ENCODE data around the gene SH3BP2. TPM values are rescaled to one million over a fixed set of nuclear protein-coding genes. Genes with fewer than 3 reads are reported as not detected.
A peak's percentile ranks its signal among the peaks of the same experiment; 100 is the strongest.

The SH3BP2 gene
- total and polyA plus RNA-seq, 9 donors: 5.3 to 46.9 (median 22.7) TPM

- TF ChIP-seq EP300 (IDR thresholded peaks at IDR 0.05): no peak
- no peak for TF ChIP-seq POLR2A (IDR thresholded peaks at IDR 0.05)
- TF ChIP-seq, protein P1, sequence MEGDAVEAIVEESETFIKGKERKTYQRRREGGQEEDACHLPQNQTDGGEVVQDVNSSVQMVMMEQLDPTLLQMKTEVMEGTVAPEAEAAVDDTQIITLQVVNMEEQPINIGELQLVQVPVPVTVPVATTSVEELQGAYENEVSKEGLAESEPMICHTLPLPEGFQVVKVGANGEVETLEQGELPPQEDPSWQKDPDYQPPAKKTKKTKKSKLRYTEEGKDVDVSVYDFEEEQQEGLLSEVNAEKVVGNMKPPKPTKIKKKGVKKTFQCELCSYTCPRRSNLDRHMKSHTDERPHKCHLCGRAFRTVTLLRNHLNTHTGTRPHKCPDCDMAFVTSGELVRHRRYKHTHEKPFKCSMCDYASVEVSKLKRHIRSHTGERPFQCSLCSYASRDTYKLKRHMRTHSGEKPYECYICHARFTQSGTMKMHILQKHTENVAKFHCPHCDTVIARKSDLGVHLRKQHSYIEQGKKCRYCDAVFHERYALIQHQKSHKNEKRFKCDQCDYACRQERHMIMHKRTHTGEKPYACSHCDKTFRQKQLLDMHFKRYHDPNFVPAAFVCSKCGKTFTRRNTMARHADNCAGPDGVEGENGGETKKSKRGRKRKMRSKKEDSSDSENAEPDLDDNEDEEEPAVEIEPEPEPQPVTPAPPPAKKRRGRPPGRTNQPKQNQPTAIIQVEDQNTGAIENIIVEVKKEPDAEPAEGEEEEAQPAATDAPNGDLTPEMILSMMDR (IDR thresholded peaks at IDR 0.05): no peak
- peak in 1 of 5 donors; percentile 10 for DNase-seq
- no peak overlapping the region for H3K4me3 ChIP-seq
- 85 to 91% (median 86%) methylated on average over 17 of the region's 17 CpGs for WGBS, 3 donors
- no peaks in the 10 kb centered on the region for H3K27me3 ChIP-seq
- no peaks in the 10 kb centered on the region for H3K36me3 ChIP-seq
- no peak overlapping the region for H3K27ac ChIP-seq
- no peaks in the 10 kb centered on the region for H3K9me3 ChIP-seq
- intact Hi-C loops (cut with DNase I): no loop called here
- H3K4me1 ChIP-seq (ENCODE audit: insufficient read depth): no peaks in the 10 kb centered on the region
Measured at GRCh38 chr4:2828758-2829181, 35.9 kb downstream of the SH3BP2 start.

GRCh38 chr4:2829321-2829932 is 36.5 kb downstream of the SH3BP2 start:
- TF ChIP-seq POLR2A (IDR thresholded peaks at IDR 0.05) (no peak), EP300 (IDR thresholded peaks at IDR 0.05) (no peak)
- TF ChIP-seq, protein P1 (IDR thresholded peaks at IDR 0.05): no peak
- Histone ChIP-seq H3K4me1 (ENCODE audit: insufficient read depth) (no peaks in the 10 kb centered on the region), H3K9me3 (no peaks in the 10 kb centered on the region), H3K36me3 (no peaks in the 10 kb centered on the region), H3K27ac (no peak overlapping the region), H3K4me3 (no peak overlapping the region), H3K27me3 (no peaks in the 10 kb centered on the region)
- intact Hi-C loops (cut with DNase I): no loop called here
- 86 to 94% (median 93%) methylated on average over 18 of the region's 18 CpGs for WGBS, 3 donors
- peak in 3 of 5 donors; percentile 11 to 28 (median 14) for DNase-seq

GRCh38 chr4:2829933-2830451 is 37.1 kb downstream of the SH3BP2 start:
- H3K4me1 ChIP-seq (ENCODE audit: insufficient read depth): no peaks in the 10 kb centered on the region
- no peaks in the 10 kb centered on the region for H3K27me3 ChIP-seq
- DNase-seq: peak in 3 of 5 donors; percentile 13 to 28 (median 21)
- intact Hi-C loops (cut with DNase I): no loop called here
- no peak overlapping the region for H3K27ac ChIP-seq
- H3K9me3 ChIP-seq: no peaks in the 10 kb centered on the region
- 89 to 94% (median 91%) methylated on average over 19 of the region's 19 CpGs for WGBS, 3 donors
- H3K4me3 ChIP-seq: no peak overlapping the region
- no peaks in the 10 kb centered on the region for H3K36me3 ChIP-seq
- TF ChIP-seq POLR2A (IDR thresholded peaks at IDR 0.05) (no peak), EP300 (IDR thresholded peaks at IDR 0.05) (no peak)
- TF ChIP-seq, protein P1 (IDR thresholded peaks at IDR 0.05): no peak

- Histone ChIP-seq H3K36me3 (no peaks in the 10 kb centered on the region), H3K4me1 (ENCODE audit: insufficient read depth) (no peaks in the 10 kb centered on the region), H3K27ac (no peak overlapping the region), H3K9me3 (no peaks in the 10 kb centered on the region), H3K27me3 (no peaks in the 10 kb centered on the region), H3K4me3 (no peak overlapping the region)
- TF ChIP-seq EP300 (IDR thresholded peaks at IDR 0.05) (no peak), POLR2A (IDR thresholded peaks at IDR 0.05) (no peak)
- TF ChIP-seq, protein P1 (IDR thresholded peaks at IDR 0.05): no peak
- WGBS, 3 donors: 86 to 91% (median 88%) methylated on average over 37 of the region's 37 CpGs
- peak in 3 of 5 donors; percentile 5 to 18 (median 16) for DNase-seq
- intact Hi-C loops (cut with DNase I): no loop called here
Measured at GRCh38 chr4:2830632-2831610, 38.0 kb downstream of the SH3BP2 start.
